HG02981 (cell line): ENCODE results near the gene RSPH3.
"Not testable (repeated sequence)": the region's sequence is repeated elsewhere in the genome, so short reads cannot be mapped to it uniquely, and the experiment has no call there.

Experiments
- ATAC-seq: cut with Tn5 transposase; IDR thresholded peaks from one replicate; pipeline ENCODE4 v1.9.1; 2021; ENCODE audit warnings: mild to moderate bottlenecking, moderate library complexity; ENCODE audit not compliant: unreplicated experiment

Gene RSPH3

GRCh38 chr6:158978757-158979156 is 21.2 kb downstream of the RSPH3 start:
- ATAC-seq: no peak

DNA sequence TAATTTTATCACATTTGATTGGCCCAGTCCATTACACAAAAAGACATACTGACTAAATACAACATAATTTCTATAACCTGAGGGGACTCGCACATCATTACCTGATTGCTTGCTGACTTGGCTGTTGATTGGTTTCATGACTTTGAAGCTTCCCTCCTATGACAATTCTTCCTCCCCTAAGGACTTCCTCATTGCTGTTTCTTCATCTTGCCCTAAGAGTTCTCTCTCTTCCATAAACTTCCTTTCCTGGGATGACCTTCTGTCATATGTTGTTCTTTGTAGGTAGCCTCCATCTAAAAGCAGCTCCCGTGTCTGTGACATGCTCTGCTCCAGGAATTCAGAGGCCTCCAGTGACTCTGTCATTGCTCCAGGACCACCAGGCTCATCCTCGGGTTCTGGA is 22.6 kb downstream of the RSPH3 start:
- no peak for ATAC-seq

GRCh38 chr6:158972241-158973233 is 27.5 kb downstream of the RSPH3 start:
- ATAC-seq: no peak

DNA sequence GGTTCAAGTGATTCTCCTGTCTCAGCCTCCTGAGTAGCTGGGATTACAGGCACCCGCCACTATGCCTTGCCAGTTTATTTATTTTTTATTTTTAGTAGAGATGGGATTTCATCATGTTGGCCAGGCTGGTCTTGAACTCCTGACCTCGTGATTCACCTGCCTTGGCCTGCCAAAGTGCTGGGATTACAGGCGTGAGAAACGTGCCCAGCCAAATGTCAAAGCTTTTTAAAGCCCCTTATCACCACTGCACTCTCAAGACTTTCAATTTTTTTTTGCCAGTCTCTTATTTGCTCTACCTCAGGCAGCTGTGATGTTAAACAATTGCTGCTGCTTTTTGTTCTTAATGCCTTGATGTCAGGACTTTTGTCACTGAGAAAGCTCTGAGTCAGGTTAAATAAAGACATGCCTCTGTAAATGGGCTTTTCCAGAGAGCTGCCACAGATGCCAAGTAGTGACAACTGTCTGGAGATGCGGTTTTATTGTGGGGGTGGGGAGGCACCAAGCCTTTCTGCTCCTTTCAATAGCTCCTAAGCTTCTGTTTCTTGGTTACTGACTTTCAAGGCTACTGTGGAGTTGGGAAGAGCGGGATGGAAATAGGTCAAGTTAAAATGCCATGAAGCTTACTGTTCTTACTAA is 29.2 kb downstream of the RSPH3 start:
- ATAC-seq: no peak

- ATAC-seq: no peak
Observed at GRCh38 chr6:158969148-158969547, 30.9 kb downstream of the RSPH3 start.

GRCh38 chr6:158963020-158963808 is 36.8 kb downstream of the RSPH3 start:
- no peak for ATAC-seq

GRCh38 chr6:158962371-158962770 is 37.6 kb downstream of the RSPH3 start:
- ATAC-seq: no peak

- ATAC-seq: no peak
Observed at GRCh38 chr6:158960026-158960425, 40.0 kb downstream of the RSPH3 start.

DNA sequence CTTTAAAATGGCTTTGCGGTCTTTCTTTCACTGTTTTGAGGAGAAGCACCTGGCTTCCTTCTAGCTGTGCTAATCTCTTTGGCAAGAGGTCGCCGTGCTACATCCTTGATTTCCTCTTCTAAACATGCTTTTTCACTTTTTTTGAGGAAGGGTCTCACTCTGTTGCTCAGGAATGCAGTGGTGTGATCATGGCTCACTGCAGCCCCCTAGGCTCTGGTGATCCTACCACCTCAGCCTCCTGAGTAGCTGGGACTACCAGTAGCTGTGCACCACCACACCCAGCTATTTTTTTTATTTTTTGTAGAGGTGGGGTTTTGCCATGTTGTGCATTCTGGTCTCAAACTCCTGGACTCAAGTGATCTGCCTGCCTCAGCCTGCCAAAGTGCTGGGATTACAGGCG is 40.5 kb downstream of the RSPH3 start:
- no peak for ATAC-seq

DNA sequence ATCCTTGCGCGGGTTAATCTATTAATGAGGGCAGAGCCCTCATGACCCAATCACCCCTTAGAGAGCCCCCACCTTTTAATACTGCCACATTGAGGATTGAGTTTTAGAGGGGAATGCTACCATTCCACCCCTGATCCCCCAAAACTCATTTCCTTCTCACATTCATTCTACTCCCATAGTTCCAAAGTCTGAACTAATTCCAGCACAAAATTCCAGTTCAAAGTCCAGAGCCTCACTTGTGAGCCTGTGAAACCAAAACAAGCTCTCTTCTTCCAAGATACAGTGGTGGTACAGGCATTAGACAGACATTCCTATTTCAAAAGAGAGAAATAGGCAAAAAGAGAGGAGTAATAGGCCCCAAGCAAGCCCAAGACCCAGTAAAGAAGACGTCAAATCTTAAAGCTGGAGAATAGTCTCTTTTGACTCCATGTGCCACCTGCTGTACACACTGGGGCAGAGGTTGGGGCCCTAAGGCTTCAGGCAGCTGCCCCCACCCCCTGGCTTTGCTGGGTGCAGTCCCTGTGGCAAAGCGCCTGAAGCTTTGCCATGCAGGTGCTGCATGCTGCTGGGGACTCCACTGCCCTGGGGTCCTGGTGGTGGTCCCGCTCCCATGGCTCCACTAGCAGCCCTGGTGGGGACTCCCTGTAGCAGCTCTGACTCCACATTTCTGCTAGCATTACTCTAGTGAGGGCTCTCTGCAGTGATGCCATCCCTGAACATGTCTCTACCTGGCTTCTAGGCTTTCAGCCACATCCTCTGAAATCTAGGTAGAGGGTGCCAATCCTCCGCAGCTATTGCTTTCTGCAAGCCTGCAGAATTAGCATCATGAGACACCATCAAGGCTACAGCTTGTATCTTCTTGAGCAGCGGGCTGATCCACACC is 41.3 kb downstream of the RSPH3 start:
- no peak for ATAC-seq

- ATAC-seq: no peak
Observed at GRCh38 chr6:158955255-158955654, 44.7 kb downstream of the RSPH3 start.

DNA sequence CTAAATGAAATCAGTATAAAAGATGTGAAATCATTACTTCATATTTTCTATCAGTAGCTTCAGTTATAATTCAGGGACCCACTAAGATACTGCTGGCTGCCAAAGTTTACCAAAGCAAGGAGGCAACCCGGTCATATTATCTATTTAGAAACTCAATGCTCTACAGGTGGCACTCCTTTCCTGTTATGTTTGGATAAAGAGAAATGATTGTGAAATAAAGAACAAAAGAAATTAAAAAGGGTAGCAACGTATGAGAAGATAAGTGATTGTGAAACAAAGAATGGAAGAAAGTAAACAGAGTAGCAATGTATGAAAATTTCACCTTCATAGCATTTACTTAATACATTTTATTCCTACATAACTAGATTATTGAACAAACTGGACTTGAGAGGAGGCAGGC is 45.2 kb downstream of the RSPH3 start:
- ATAC-seq: no peak

- not testable (repeated sequence) for ATAC-seq
Observed at GRCh38 chr6:158952011-158952410, 48.0 kb downstream of the RSPH3 start.

GRCh38 chr6:158951565-158951964 is 48.4 kb downstream of the RSPH3 start:
- ATAC-seq: not testable (repeated sequence)

GRCh38 chr6:158947284-158947683 is 52.7 kb downstream of the RSPH3 start:
- no peak for ATAC-seq

DNA sequence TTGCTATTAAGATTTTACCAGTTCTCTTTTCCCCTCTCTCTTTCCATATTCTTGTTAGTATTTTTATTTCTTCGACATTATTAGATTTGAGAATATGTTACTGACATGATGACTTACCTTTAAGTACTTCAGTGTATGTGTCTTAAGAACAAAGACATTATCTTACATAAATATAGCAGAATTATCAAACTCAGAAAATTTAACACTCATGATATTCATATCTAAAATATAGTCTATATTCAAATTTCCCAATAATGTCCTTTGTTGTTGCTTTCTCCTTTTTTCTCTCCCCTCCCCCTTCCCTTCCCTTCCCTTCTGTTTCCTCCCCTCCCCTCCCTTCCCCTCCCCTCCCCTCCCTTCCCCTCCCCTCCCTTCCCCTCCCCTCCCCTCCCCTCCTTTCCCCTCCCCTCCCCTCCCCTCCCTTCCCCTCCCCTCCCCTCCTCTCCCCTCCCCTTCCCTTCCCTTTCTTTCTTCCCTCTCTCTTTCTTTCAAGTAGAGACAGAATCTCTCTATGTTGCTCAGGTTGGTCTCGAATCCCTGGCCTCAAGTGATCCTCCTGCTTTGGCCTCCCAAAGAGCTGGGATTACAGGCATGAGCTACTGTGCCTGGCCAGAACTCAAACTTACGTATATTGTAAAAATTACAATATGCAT is 56.5 kb downstream of the RSPH3 start:
- no peak for ATAC-seq

DNA sequence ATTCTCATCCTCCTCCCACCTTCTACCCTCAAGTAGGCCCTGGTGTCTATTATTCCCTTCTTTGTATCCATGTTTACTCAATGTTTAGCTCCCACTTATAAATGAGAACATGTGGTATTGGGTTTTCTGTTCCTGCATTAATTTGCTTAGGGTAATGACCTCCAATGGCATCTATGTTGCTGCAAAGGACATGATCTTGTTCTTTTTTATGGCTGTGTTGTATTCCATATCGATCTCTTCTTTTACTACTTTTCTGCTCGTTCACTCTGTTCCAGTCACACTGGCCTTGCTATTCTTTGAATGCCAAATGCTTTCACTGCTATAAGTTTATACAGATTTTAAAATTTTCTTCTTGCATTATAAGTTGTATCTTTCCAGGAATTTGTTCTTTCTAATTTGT is 57.7 kb downstream of the RSPH3 start:
- ATAC-seq: no peak

DNA sequence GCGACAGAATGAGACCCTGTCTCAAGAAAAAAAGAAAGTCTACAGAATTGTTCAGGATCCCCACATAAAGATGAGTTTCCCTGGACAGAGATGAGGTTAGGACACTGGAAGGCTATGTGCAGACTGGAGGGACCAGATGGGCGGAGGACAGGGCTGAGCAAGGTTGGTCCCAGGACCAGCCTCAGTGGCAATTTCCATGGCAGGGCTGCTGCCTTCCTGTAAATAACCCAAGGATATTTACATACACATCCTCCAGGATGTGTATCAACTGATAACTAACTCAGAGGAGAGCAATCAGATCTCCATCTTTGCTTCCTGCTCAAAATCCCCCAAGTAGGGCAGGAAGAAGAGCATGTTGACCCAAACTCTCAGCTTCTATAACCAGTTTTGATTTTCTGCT is 58.8 kb downstream of the RSPH3 start:
- ATAC-seq: no peak

DNA sequence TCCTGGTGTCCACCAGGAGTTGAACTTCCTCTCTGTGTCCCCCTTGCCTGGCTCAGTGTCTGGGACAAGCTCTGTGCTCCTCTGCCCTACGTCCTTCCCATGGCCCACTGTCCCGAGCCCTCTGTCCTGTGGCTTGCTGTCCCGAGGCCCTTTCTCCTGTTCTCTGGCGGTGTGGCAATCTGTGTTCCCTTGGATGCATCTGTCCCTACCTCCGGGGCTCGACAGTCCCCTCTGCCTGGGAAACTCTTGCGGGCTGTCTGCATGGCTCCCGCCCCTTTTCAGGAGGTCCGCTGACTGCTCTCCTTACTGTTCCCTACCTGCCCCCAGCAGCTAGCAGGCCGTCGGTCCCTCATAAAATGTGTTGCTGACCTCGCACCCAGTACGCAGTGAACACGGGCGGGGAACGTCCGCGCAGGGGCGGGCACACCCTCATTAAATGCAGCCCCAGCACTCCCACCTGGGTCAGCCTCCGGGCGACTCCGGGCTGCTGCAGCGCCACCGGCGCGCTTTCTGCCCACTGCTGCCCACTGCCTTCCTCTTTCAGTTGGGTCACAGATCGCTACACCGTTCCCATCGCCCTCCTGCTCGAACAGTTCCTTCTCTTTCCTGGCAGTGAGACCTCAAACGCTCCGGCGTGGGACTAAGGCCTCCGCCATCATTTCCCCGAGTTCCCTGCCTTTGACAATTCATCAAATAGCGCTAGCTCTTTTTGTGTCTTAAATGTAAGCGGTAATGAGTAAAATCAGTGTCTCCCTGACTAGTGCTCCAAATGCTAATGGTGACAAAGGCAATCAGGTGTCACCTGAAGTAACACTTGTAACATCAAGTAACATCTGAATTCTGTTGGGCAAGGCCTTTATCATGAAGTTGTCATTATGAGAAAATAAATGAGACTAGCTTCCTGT is 60.5 kb downstream of the RSPH3 start:
- no peak for ATAC-seq
